ENCODE data around the gene DDX10.

Gene DDX10

GRCh38 chr11:108947654-108948570 lies 283.0 kb downstream of the DDX10 start:
- no peak for DNase-seq

GRCh38 chr11:108958368-108959104 lies 293.7 kb downstream of the DDX10 start:
- DNase-seq = no peak

GRCh38 chr11:108959105-108959761 lies 294.4 kb downstream of the DDX10 start:
- no peak for DNase-seq

DNA sequence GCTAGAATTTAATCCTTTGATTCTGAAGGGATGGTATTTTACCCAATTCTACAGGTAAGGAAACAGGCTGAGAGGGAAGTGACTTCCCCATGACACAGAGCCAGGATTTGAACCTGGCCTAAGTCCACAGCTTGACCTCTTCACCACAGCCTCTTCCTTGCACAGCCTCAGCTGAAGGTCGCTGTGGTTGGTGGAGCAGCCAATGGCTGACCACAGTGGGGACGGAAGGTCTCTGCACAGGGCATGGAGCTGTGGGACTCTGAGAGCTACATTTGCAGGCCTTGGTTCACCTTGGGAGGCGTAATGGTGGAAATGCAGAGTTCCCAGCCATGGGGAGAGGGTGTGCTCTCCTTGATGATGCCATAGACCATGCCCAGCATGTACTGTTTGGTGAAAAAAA lies 295.0 kb downstream of the DDX10 start:
- DNase-seq = no peak

DNA sequence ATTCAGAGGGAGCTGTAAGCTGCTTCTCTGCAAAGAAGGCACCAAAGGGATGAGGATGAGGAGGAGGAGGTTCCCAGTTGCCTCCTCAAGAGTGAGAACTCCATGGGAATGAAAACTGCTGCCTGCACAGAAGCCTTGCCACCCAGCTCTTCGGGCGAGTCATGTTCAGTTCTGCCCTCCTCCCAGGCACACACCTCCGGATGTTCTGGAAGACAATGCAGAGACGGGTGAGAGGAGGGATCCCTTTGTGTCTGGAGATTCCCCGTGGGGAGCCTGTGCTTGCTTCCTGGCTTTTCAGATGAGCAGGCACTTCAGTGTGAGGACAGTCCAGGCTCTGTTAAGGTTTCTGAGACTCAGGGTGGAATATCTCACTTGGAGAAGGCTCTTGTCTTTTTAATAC lies 295.6 kb downstream of the DDX10 start:
- DNase-seq = no peak

GRCh38 chr11:108961095-108961494 lies 296.2 kb downstream of the DDX10 start:
- no peak for DNase-seq

- no peak for DNase-seq
These were observed 298.2 kb downstream of the DDX10 start for GRCh38 chr11:108963118-108963517.

- no peak for DNase-seq
These were observed 300.6 kb downstream of the DDX10 start for GRCh38 chr11:108965306-108966001.

DNA sequence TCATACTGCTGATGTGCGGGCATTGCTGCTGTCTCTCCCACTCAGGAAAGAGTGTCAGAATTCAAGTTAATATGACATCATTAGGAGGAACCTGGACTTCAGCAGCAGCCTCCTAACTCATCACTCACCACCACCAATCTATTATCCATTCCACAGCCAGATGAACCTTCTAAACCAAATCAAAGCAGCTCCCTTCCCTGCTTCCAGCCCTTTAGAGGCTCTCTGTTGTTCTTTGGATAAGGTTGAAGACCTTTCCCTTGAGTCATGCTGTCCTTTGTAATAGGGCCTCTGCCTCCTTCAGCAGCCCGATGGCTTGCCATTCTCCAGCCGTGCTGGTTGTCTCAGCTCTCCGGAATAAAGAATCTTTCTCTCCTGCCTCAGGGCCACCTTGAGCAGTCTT lies 301.3 kb downstream of the DDX10 start:
- DNase-seq = no peak

GRCh38 chr11:108966978-108967377 lies 302.1 kb downstream of the DDX10 start:
- no peak for DNase-seq

DNA sequence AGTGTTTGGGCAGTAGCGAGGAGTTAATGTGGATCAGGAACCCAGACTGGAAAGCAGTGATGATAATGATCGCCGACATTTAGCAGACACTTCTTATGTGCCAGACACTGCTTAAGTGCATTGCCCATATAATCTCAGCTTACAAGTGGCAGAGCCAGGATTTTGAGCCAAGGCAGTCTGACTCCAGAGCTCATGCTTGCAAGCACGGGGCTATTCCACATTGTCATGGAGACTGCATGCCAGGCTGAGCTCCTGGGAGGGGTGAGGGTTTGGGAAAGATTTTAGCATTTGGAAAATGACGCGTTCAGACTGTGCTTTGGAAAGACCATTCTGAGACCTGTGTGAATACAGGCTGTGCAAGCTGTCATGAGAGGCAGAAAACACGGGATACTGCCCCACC lies 302.7 kb downstream of the DDX10 start:
- no peak for DNase-seq

DNA sequence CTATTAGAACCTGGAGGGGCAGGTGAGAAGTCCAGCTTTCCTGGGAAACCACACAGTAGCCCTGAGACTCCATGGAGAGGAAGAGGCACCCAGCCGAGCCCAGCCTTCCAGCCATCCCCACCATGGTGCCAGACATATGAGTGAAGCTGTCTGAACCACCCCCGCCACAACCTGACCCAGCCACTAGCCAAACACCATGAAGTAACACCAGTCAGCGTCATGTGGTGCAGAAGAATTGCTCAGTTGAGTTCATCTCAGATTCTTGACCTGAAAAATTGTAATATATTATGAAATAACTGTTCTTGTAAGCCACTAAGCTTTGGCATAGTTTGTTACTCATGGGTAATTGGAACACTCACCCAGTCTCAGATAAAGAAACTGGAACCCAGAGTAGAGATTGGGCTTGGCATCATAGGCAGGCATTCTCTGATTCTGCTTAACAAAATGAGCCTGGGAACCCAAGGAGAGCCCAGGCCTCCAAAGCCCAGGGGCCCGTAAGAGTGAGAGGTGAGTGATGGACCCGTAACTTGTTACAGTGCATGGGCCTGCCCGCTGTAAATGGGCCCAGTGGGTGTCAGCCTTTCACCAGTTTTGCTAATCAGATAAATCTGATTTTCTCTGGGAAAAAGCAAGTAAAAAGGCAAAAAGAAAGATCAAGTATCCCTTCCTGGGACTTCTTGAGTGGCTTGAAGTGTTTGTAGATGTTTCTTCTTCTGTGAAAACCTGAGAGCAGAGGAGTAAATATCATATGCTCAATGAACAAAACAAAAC lies 305.5 kb downstream of the DDX10 start:
- DNase-seq = no peak

GRCh38 chr11:108973402-108974162 lies 308.7 kb downstream of the DDX10 start:
- no peak for DNase-seq

DNA sequence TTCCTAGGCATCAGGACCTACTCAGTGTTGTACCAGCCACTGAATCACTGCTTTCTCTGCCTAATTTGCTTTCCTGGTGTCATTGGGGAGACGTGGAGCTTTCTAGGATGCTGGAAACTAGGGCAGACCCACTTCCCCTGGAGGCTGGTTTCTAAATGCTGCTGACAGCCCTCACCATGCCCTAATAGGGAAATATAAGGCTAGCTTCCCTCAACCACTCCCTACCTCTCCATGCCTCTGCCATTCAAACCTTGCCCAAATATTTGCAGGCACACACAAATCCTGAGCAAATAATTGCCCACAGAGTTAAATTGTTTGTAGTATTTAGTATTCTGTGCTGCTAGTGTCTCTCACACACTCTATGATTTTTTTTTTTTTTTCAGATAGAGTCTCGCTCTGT lies 310.2 kb downstream of the DDX10 start:
- DNase-seq = no peak

DNA sequence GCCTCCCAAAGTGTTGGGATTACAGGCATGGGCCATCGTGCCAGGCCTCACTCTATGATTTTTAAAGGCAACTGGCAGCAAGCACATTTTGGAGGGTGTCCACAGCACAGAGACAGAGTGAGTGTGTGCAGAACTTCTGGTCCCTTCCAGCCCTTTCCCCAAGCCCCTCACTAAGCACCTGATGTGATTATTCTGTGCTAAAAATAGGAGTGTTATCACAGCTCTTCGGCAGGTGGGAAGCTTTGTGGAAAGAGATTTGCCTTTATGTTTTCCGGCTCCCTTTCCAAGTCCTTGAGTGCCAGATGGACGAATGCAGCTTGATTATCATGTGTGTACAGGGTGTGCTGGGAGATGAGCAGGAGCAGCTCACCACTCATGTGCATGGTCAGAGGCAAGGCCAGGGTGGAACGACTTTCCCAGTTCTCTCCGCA lies 310.8 kb downstream of the DDX10 start:
- no peak for DNase-seq

DNA sequence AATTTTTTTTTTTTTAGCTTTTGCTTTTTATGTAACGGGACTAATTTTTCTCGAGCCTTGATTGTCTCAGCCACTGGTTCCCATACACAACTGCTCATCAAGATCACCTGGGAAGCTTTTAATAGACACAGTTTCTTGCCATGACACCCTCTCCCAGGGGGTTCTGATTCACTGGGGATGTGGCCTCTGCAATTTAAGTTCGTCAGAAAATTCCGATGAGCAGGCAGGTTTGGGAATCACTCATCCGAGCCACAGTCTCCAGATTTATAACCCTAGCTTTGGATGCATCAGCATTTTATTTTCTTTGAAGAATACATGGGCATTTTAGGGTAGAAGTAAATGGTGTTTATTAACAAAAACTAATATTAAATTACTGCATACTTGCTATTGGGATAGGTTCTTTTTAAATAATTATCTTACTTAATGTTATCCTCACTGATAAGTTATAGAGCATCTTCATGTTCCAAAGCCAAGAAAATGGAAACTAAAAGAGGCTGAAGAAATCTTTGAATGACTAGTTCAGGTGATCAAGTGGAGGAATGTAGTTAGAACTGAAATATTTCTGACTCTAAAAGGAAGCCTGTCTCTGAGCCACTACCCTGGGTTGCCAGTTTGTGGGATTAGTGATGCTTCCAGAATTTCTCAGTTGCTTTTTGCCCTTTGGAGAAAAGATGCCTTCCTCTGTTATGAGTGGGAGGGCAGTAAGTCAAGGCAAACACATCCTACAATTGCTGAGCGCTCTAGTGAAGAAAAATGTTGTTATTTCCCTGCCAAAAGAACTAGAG lies 319.0 kb downstream of the DDX10 start:
- DNase-seq = no peak

- DNase-seq = no peak
These were observed 319.7 kb downstream of the DDX10 start for GRCh38 chr11:108984523-108984922.

GRCh38 chr11:108985236-108985944 lies 320.5 kb downstream of the DDX10 start:
- no peak for DNase-seq

- DNase-seq = no peak
These were observed 321.0 kb downstream of the DDX10 start for GRCh38 chr11:108985945-108986279.

All from retina (tissue), 1 donor.